ENCODE data around the gene ZNF708. TPM values are rescaled to one million over a fixed set of nuclear protein-coding genes. Genes with fewer than 3 reads are reported as not detected.

ZNF708 gene
- total and polyA plus RNA-seq, 2 of the 13 experiments (the other 11 are each of a cell fraction or from before 2014, with no cell fraction given) = 1.8 to 5.2 TPM

DNA sequence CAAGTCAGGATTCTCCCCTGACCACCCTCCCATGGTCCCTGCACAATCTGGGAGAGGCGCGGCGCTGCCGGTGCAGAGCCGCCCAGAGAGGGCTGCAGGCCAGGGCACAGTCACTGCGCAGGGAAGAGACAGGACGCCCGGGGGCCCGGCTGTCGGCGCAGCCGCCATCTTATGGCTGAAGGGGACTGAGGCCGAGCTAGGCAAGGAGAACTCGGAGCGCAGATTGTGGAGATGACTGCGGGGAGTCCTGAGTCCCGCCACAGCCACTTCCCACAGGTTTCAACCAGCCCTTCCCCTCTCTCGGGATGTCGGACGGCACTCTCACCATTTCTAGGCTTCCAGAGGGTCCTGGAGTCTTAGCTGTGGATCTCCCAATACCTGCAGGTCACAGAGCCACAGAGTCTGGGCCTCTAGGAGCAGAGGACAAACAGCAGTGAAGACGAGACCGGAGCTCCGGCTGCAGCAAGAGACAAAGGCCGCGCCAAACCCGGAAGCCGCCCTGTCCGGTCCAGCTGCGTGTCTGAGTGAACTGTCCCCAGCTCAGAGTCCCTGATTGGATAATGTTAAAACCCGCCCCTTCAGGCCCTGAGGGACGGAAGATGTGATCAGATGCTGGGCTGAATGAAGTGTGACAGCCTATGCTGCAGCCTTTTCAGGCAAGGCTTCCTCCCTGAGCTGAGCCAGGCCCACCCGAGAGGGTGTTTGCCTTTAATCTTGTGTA, at the start of gene ZNF708 (continued):
- no peak for TF ChIP-seq ZNF260 (CRISPR knock-in tag; IDR thresholded peaks at IDR 0.05; ENCODE audit: borderline replicate concordance, low read depth)
- no peak for TF ChIP-seq THRA (CRISPR knock-in tag; IDR thresholded peaks at IDR 0.05; ENCODE audit: borderline replicate concordance)
- peak; percentile 78 for TF ChIP-seq ZMYM4 (CRISPR knock-in tag; IDR thresholded peaks at IDR 0.05)
- no peak for TF ChIP-seq ZNF766 (CRISPR knock-in tag; IDR thresholded peaks at IDR 0.05; ENCODE audit: borderline replicate concordance)
- TF ChIP-seq, protein P1, sequence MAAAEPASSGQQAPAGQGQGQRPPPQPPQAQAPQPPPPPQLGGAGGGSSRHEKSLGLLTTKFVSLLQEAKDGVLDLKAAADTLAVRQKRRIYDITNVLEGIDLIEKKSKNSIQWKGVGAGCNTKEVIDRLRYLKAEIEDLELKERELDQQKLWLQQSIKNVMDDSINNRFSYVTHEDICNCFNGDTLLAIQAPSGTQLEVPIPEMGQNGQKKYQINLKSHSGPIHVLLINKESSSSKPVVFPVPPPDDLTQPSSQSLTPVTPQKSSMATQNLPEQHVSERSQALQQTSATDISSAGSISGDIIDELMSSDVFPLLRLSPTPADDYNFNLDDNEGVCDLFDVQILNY (CRISPR knock-in tag; conservative IDR thresholded peaks at IDR 0.05) = no peak
- TF ChIP-seq PITX1 (CRISPR knock-in tag; IDR thresholded peaks at IDR 0.05) = no peak
- TF ChIP-seq ZNF331 (CRISPR knock-in tag; IDR thresholded peaks at IDR 0.05) = no peak
- no peak for TF ChIP-seq ZNF251 (CRISPR knock-in tag; IDR thresholded peaks at IDR 0.05)
- TF ChIP-seq RBFOX2 (IDR thresholded peaks at IDR 0.05; ENCODE audit: low read depth, low read length) = peak; percentile 66
- TF ChIP-seq PHF8 (CRISPR knock-in tag; IDR thresholded peaks at IDR 0.05) = peak; percentile 85
- no peak for TF ChIP-seq SIX1 (CRISPR knock-in tag; IDR thresholded peaks at IDR 0.05; ENCODE audit: borderline replicate concordance)
- TF ChIP-seq MYPOP (CRISPR knock-in tag; IDR thresholded peaks at IDR 0.05) = 0 out of 2 replicates have a peak, but pooled peaks have one; percentile 52
- TF ChIP-seq SAP130 (CRISPR knock-in tag; IDR thresholded peaks at IDR 0.05; ENCODE audit: low read depth) = peak; percentile 80
- TF ChIP-seq JDP2 (CRISPR knock-in tag; IDR thresholded peaks at IDR 0.05; ENCODE audit: borderline replicate concordance) = no peak
- TF ChIP-seq, protein P2, sequence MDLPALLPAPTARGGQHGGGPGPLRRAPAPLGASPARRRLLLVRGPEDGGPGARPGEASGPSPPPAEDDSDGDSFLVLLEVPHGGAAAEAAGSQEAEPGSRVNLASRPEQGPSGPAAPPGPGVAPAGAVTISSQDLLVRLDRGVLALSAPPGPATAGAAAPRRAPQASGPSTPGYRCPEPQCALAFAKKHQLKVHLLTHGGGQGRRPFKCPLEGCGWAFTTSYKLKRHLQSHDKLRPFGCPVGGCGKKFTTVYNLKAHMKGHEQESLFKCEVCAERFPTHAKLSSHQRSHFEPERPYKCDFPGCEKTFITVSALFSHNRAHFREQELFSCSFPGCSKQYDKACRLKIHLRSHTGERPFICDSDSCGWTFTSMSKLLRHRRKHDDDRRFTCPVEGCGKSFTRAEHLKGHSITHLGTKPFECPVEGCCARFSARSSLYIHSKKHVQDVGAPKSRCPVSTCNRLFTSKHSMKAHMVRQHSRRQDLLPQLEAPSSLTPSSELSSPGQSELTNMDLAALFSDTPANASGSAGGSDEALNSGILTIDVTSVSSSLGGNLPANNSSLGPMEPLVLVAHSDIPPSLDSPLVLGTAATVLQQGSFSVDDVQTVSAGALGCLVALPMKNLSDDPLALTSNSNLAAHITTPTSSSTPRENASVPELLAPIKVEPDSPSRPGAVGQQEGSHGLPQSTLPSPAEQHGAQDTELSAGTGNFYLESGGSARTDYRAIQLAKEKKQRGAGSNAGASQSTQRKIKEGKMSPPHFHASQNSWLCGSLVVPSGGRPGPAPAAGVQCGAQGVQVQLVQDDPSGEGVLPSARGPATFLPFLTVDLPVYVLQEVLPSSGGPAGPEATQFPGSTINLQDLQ (CRISPR knock-in tag; IDR thresholded peaks at IDR 0.05) = no peak
- TF ChIP-seq POGZ (CRISPR knock-in tag; IDR thresholded peaks at IDR 0.05) = peak; percentile 78
- TF ChIP-seq NFKB2 (CRISPR knock-in tag; IDR thresholded peaks at IDR 0.05; ENCODE audit: borderline replicate concordance) = 0 out of 2 replicates have a peak, but pooled peaks have one; percentile 73
- peak; percentile 80 for TF ChIP-seq ASH2L (IDR thresholded peaks at IDR 0.05; ENCODE audit: insufficient read length, low read depth, low read length)
- no peak for TF ChIP-seq ZNF510 (CRISPR knock-in tag; IDR thresholded peaks at IDR 0.05; ENCODE audit: low read depth)
- no peak for TF ChIP-seq ZNF761 (CRISPR knock-in tag; conservative IDR thresholded peaks at IDR 0.05)
- TF ChIP-seq CHCHD3 (CRISPR knock-in tag; IDR thresholded peaks at IDR 0.05) = no peak
- no peak for TF ChIP-seq ZNF546 (CRISPR knock-in tag; conservative IDR thresholded peaks at IDR 0.05)
- TF ChIP-seq XRCC5 (optimal IDR thresholded peaks at IDR 0.05; ENCODE audit: low read length) = no peak
- no peak for TF ChIP-seq ZNF660 (CRISPR knock-in tag; IDR thresholded peaks at IDR 0.05; ENCODE audit: borderline replicate concordance, low read depth)
- no peak for TF ChIP-seq HMGA1 (CRISPR knock-in tag; conservative IDR thresholded peaks at IDR 0.05)
